Smooth muscle cell (in vitro differentiated cells): ENCODE data around the gene NFIB. TPM values are rescaled to one million over a fixed set of nuclear protein-coding genes. Genes with fewer than 3 reads are reported as not detected.

ENCODE experiments used
- DNase-seq: peaks from one replicate; lab custom pipeline; 2025; ENCODE audit not compliant: unreplicated experiment; lab: John Stamatoyannopoulos, UW
- H2AFZ ChIP-seq: fragments of 200-600 bp; sonication (generic); 2 replicates; pipeline ENCODE4 v1.6.0; 2016; ENCODE audit warnings: antibody characterized with exemption, low read depth, mild to moderate bottlenecking
- H3F3A ChIP-seq: fragments of 200-600 bp; sonication (generic); 2 replicates; pipeline ENCODE4 v1.6.0; 2017; ENCODE audit warnings: antibody characterized with exemption, low read depth
- H3K27ac ChIP-seq: fragments of 200-600 bp; sonication (generic); 2 replicates; pipeline ENCODE4 v1.5.1; 2016; ENCODE audit warnings: low read depth, mild to moderate bottlenecking
- H3K27me3 ChIP-seq: fragments of 200-600 bp; sonication (generic); 2 replicates; pipeline ENCODE4 v1.6.1; 2016; ENCODE audit warnings: low read depth, mild to moderate bottlenecking
- H3K36me3 ChIP-seq: fragments of 200-600 bp; sonication (generic); 2 replicates; pipeline ENCODE4 v1.5.1; 2016; ENCODE audit warnings: low read depth
- H3K4me1 ChIP-seq: fragments of 200-600 bp; sonication (generic); 2 replicates; pipeline ENCODE4 v1.5.1; 2016; ENCODE audit warnings: low read depth
- H3K4me2 ChIP-seq: fragments of 200-600 bp; sonication (generic); 2 replicates; pipeline ENCODE4 v1.6.0; 2016; ENCODE audit warnings: mild to moderate bottlenecking
- H3K4me3 ChIP-seq: fragments of 200-600 bp; sonication (generic); 2 replicates; pipeline ENCODE4 v1.5.1; 2016; ENCODE audit warnings: mild to moderate bottlenecking
- H3K79me2 ChIP-seq: fragments of 200-600 bp; sonication (generic); 2 replicates; pipeline ENCODE4 v1.6.0; 2016; ENCODE audit warnings: low read depth, mild to moderate bottlenecking
- H3K9ac ChIP-seq: fragments of 200-600 bp; sonication (generic); 2 replicates; pipeline ENCODE4 v1.6.0; 2016; ENCODE audit warnings: low read depth
- H3K9me3 ChIP-seq: fragments of 200-600 bp; sonication (generic); replicated peaks from 2 replicates; pipeline ENCODE4 v1.5.1; 2016; ENCODE audit warnings: low read depth
- H4K20me1 ChIP-seq: fragments of 200-600 bp; sonication (generic); 2 replicates; pipeline ENCODE4 v1.6.0; 2016; ENCODE audit warnings: low read depth
- CTCF ChIP-seq: fragments of 200-600 bp; sonication (generic); IDR thresholded peaks from 2 replicates; pipeline ENCODE4 v1.5.1; 2017; ENCODE audit warnings: borderline replicate concordance, mild to moderate bottlenecking, antibody characterized with exemption; ENCODE audit not compliant: insufficient read depth, poor library complexity, severe bottlenecking
- WGBS: methylation state at CpG from one replicate; pipeline ENCODE4 v1.1.7; 2016; ENCODE audit warnings: low lambda C conversion rate; 5-methylcytosine and 5-hydroxymethylcytosine counted together
- polyA plus RNA-seq: library from polyadenylated mRNA; unstranded; fragments of >200 nt; fragmentation: Nextera tagmentation; extraction: Ambion mirVana; gene quantifications from 2 replicates; pipeline ENCODE4 v1.2.1, GENCODE V29; 2016
- total RNA-seq: library from RNA; depleted of rRNA; stranded (reverse); fragments of >200 nt; gene quantifications from 2 replicates; pipeline ENCODE4 v1.2.3, GENCODE V29; 2014

The NFIB gene
- total and polyA plus RNA-seq, 2 experiments from 2014 or later: 0.93 to 1.7 TPM

GRCh38 chr9:14339746-14340145 is 25.8 kb upstream of the NFIB start:
- Histone ChIP-seq H3K4me2 (no peak overlapping the region), H3K27me3 (peaks cover 57% of the 10 kb centered on the region), H3K4me1 (peaks cover 3% of the 10 kb centered on the region), H3F3A (no peaks in the 10 kb centered on the region), H3K9me3 (no peaks in the 10 kb centered on the region), H2AFZ (no peak overlapping the region), H3K36me3 (no peaks in the 10 kb centered on the region), H4K20me1 (no peaks in the 10 kb centered on the region), H3K79me2 (no peaks in the 10 kb centered on the region), H3K9ac (no peak overlapping the region), H3K27ac (no peak overlapping the region), H3K4me3 (no peak overlapping the region)
- DNase-seq: no peak
- no peak for TF ChIP-seq CTCF
- 55% methylated on average over 2 of the region's 2 CpGs for WGBS

- DNase-seq: no peak
- TF ChIP-seq CTCF: no peak
- no peaks in the 10 kb centered on the region for H3K9me3 ChIP-seq
- H3K9ac ChIP-seq: no peak overlapping the region
- 86% methylated on average over 4 of the region's 4 CpGs for WGBS
- no peak overlapping the region for H2AFZ ChIP-seq
- peaks cover 36% of the 10 kb centered on the region for H3K27me3 ChIP-seq
- H3K79me2 ChIP-seq: no peaks in the 10 kb centered on the region
- H3F3A ChIP-seq: no peaks in the 10 kb centered on the region
- H3K27ac ChIP-seq: no peak overlapping the region
- H4K20me1 ChIP-seq: no peaks in the 10 kb centered on the region
- H3K4me3 ChIP-seq: no peak overlapping the region
- no peaks in the 10 kb centered on the region for H3K36me3 ChIP-seq
- H3K4me1 ChIP-seq: no peaks in the 10 kb centered on the region
- no peak overlapping the region for H3K4me2 ChIP-seq
These were observed 23.7 kb upstream of the NFIB start for GRCh38 chr9:14337615-14338014.

GRCh38 chr9:14336244-14336643 is 22.3 kb upstream of the NFIB start:
- TF ChIP-seq CTCF: no peak
- Histone ChIP-seq H3K79me2 (no peaks in the 10 kb centered on the region), H3K9ac (no peak overlapping the region), H3K36me3 (no peaks in the 10 kb centered on the region), H4K20me1 (no peaks in the 10 kb centered on the region), H3F3A (no peaks in the 10 kb centered on the region), H3K27me3 (peaks cover 22% of the 10 kb centered on the region), H3K4me3 (no peak overlapping the region), H3K4me1 (no peaks in the 10 kb centered on the region), H3K27ac (no peak overlapping the region), H3K4me2 (no peak overlapping the region), H3K9me3 (no peaks in the 10 kb centered on the region), H2AFZ (no peak overlapping the region)
- 96% methylated on average over 1 of the region's 1 CpG for WGBS
- DNase-seq: no peak

GRCh38 chr9:14331120-14331519 is 17.2 kb upstream of the NFIB start:
- no peaks in the 10 kb centered on the region for H3K79me2 ChIP-seq
- H3K27ac ChIP-seq: no peak overlapping the region
- no peak overlapping the region for H3K4me3 ChIP-seq
- no peak overlapping the region for H3K4me2 ChIP-seq
- no peaks in the 10 kb centered on the region for H3K36me3 ChIP-seq
- H3F3A ChIP-seq: no peaks in the 10 kb centered on the region
- no peaks in the 10 kb centered on the region for H4K20me1 ChIP-seq
- no peaks in the 10 kb centered on the region for H3K4me1 ChIP-seq
- no peaks in the 10 kb centered on the region for H3K27me3 ChIP-seq
- H2AFZ ChIP-seq: no peak overlapping the region
- H3K9ac ChIP-seq: no peak overlapping the region
- 86% methylated on average over 3 of the region's 3 CpGs for WGBS
- no peaks in the 10 kb centered on the region for H3K9me3 ChIP-seq
- TF ChIP-seq CTCF: no peak
- DNase-seq: no peak
